Measurements from ENCODE around the gene GLOD5. TPM values are rescaled to one million over a fixed set of nuclear protein-coding genes. Genes with fewer than 3 reads are reported as not detected.

GLOD5 gene
- total RNA-seq, 1 experiment from 2014 or later: not detected

DNA sequence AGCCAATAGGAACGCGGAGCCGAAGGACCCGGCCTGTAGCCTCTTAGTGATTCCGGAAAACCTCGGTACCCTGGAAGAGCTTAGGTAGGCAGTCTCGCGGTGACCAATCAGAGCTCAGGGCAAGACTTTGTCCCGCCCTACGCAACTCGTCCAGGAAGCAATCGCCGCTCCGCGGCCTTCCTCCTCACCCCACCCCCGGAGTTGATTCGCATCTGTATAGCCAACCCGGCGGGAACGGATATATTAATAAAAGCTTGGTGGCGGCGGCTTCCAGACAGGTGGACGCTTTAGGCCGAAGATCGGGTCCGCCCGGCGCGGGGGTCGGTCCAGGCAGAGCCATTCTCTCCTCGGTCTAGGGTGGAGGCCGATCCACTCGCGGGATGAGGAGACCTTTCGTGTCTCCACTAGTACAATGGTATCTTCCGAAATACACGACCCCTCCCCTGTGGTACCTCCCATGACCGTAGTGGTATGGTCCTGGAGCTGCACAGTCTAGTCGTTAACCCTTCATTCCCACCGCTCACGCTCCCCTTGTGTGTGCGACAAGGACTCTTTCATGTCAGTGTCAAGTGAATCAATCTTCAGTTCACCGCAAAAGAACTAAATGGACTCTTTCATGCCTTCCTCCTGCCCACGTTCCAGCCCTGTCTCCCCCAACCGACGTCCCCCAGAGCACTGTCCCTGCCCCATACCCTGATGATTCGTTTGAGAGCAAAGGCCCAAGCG lies 24.2 kb upstream of the GLOD5 start:
- Histone ChIP-seq H3K27me3 (replicated peaks) (no peaks in the 10 kb centered on the region), H3K4me1 (replicated peaks) (peaks cover 6% of the 10 kb centered on the region), H3K9me3 (replicated peaks) (no peaks in the 10 kb centered on the region), H3K36me3 (no peaks in the 10 kb centered on the region), H3K27ac (peak overlapping the region; percentile 63), H3K4me3 (peak overlapping the region; percentile 49)
- peak; percentile 86 to 91 for DNase-seq (ENCODE audit: low read depth in 1 of 2, low spot score in 2 of 2)

DNA sequence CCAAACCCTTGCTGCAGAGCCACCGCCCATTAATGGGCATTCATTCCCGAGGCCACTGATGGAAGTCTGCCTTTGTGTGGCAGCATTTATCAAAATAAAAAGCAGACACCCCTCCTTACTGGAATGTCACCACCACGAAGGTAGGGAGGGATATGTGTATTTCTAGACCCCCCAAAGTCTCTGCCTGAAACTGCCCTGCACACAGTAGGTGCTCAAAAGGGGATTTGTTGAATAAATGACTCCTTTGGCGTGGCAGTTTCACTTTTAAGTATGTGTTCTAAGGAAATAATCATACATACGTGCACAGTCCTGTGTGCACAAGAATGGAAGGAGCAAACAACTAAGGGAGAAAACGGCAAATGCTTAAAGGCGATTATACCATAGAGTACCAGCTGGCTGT lies 23.6 kb upstream of the GLOD5 start:
- Histone ChIP-seq H3K27me3 (replicated peaks) (no peaks in the 10 kb centered on the region), H3K4me3 (peak overlapping the region; percentile 49), H3K9me3 (replicated peaks) (no peaks in the 10 kb centered on the region), H3K36me3 (no peaks in the 10 kb centered on the region), H3K4me1 (replicated peaks) (peaks cover 6% of the 10 kb centered on the region), H3K27ac (peak overlapping the region; percentile 63)
- no peak for DNase-seq (ENCODE audit: low read depth in 1 of 2, low spot score in 2 of 2)

DNA sequence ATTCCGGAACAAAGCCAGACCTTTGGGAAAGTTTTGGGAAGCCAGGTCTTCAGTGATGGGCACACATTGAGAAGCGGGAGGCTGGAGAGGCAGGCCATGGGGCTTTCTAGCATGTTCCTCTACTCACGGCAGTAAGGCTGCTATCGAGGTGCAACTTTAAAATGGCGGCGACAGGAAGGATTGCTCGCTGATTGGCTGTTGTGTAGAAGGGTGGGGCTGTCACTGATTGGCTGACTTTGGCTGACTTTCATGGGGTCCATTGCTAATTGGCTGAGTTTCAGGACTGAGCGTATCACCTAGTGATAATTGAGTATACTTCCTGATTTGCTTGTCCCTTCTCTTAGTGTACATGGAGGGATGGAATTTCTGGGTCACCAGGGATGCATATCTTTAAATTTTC lies 19.7 kb upstream of the GLOD5 start:
- Histone ChIP-seq H3K27ac (no peak overlapping the region), H3K36me3 (no peaks in the 10 kb centered on the region), H3K4me3 (no peak overlapping the region), H3K9me3 (replicated peaks) (no peaks in the 10 kb centered on the region), H3K4me1 (replicated peaks) (peaks cover under 1% of the 10 kb centered on the region), H3K27me3 (replicated peaks) (no peaks in the 10 kb centered on the region)
- DNase-seq (ENCODE audit: low read depth in 1 of 2, low spot score in 2 of 2): no peak

DNA sequence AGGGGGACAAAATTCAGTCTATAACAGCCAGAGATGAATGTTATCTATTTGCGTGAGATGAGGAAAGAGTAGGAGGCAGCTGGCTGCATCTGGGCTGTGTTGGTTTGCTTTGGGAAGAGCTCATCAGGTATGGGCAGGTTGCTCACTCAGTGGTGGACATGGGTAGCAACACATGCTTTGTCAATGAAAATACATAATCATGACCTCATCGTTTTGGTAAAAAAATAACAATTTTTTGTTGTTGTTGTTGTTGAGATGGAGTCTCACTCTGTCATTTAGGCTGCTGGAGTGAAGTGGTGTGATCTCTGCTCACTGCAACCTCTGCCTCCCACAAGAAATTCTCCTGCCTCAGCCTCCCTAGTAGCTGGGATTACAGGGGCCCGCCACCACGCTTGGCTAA lies 16.3 kb upstream of the GLOD5 start:
- H3K36me3 ChIP-seq: no peaks in the 10 kb centered on the region
- H3K9me3 ChIP-seq (replicated peaks): no peaks in the 10 kb centered on the region
- H3K4me3 ChIP-seq: no peak overlapping the region
- H3K27ac ChIP-seq: no peak overlapping the region
- no peaks in the 10 kb centered on the region for H3K4me1 ChIP-seq (replicated peaks)
- DNase-seq (ENCODE audit: low read depth in 1 of 2, low spot score in 2 of 2): no peak
- H3K27me3 ChIP-seq (replicated peaks): no peaks in the 10 kb centered on the region

DNA sequence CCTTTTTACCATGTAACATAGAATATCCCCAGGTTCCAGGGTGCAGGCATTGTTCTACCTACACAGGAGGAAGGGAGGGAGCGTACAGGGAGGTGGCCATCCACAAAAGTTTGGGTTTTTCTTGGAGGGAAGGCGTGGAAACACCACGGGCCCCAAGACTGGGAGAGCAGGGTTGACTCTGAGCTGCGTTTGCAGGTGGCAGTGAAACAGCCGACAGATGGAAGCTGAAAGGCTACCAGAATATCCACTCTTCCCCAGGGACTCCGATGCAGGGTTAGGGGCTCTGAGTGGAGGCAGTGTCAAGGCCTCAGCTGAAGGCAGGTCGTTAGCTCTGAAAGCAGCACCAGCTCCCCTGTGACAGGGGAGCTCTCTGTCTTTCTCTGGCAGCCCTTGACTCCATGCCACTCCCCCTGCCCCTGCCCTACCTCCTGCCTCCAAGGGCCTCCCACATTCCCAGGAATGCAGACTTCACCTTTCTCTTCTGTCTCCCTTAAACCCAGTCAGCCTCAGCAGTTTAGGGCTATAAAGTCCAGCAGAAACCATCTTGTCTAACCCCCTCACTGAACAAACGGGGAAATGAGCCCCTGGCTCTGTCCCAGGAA lies 14.0 kb upstream of the GLOD5 start:
- H3K27me3 ChIP-seq (replicated peaks): no peaks in the 10 kb centered on the region
- no peaks in the 10 kb centered on the region for H3K4me1 ChIP-seq (replicated peaks)
- no peak overlapping the region for H3K27ac ChIP-seq
- no peak overlapping the region for H3K4me3 ChIP-seq
- H3K36me3 ChIP-seq: no peaks in the 10 kb centered on the region
- no peak for DNase-seq (ENCODE audit: low read depth in 1 of 2, low spot score in 2 of 2)
- H3K9me3 ChIP-seq (replicated peaks): no peaks in the 10 kb centered on the region

DNA sequence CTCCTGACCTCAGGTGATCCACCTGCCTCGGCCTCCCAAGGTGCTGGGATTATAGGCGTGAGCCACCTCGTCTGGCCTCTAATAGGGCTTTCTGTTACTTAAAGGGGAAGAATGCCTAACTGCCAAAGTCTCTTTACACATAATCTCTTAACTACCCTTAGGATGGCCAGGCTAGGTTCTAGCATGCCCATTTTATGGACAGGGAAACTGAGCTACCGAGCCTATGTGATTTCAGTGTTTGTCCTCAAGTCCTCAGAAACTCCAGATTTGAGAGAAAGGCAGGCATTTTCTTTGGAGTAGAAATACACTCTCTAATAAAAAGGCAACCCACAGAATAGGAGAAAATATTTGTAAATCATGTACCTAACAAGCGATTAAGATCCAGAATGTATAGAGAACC lies 12.4 kb upstream of the GLOD5 start:
- no peaks in the 10 kb centered on the region for H3K27me3 ChIP-seq (replicated peaks)
- no peak for DNase-seq (ENCODE audit: low read depth in 1 of 2, low spot score in 2 of 2)

DNA sequence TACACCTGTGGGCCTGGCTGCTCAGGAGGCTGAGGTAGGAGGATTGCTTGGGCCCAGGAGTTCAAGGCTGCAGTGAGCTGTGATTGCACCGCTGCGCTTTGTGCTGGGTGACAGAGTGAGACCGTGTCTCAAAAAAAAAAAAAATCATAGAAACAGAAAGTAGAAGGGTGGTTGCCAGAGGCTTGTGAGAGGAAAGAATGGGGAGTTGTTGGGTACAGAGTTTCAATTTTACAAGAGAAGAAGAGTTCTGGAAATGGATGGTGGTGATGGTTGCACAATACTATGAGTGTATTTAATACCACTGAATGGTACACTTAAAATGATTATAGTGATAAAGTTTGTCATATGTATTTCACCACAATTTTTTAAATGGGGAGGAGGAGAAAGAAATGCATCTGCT lies 10.2 kb upstream of the GLOD5 start:
- Histone ChIP-seq H3K4me3 (no peak overlapping the region), H3K27me3 (replicated peaks) (no peaks in the 10 kb centered on the region), H3K36me3 (no peaks in the 10 kb centered on the region), H3K27ac (no peak overlapping the region), H3K9me3 (replicated peaks) (no peaks in the 10 kb centered on the region), H3K4me1 (replicated peaks) (no peaks in the 10 kb centered on the region)
- no peak for DNase-seq (ENCODE audit: low read depth in 1 of 2, low spot score in 2 of 2)

More for the DNA sequence above, 12.4 kb upstream of the GLOD5 start:
- Histone ChIP-seq H3K27ac (no peak overlapping the region), H3K4me3 (no peak overlapping the region), H3K36me3 (no peaks in the 10 kb centered on the region), H3K9me3 (replicated peaks) (no peaks in the 10 kb centered on the region), H3K4me1 (replicated peaks) (no peaks in the 10 kb centered on the region)

DNA sequence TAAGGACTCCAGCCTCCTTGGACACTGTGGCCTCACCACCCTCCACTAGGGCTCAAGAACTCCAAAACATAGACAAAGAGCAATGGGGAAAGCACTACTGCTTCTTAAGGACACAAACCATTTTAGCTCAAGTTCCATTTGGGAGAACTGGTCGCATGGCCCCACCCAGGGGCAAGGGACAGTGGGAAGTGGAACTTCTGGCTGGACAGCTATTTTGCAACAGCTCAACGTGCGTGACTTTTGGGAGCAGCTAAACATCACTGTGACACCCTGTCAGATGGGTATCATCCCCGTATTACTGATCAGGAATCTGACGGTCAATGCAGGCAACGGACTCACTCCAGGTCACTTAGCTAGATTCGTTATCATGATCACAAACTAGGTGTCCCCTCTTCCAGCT lies 9.0 kb upstream of the GLOD5 start:
- Histone ChIP-seq H3K9me3 (replicated peaks) (no peaks in the 10 kb centered on the region), H3K27me3 (replicated peaks) (no peaks in the 10 kb centered on the region), H3K36me3 (no peaks in the 10 kb centered on the region), H3K4me1 (replicated peaks) (no peaks in the 10 kb centered on the region), H3K4me3 (no peak overlapping the region), H3K27ac (no peak overlapping the region)
- no peak for DNase-seq (ENCODE audit: low read depth in 1 of 2, low spot score in 2 of 2)

DNA sequence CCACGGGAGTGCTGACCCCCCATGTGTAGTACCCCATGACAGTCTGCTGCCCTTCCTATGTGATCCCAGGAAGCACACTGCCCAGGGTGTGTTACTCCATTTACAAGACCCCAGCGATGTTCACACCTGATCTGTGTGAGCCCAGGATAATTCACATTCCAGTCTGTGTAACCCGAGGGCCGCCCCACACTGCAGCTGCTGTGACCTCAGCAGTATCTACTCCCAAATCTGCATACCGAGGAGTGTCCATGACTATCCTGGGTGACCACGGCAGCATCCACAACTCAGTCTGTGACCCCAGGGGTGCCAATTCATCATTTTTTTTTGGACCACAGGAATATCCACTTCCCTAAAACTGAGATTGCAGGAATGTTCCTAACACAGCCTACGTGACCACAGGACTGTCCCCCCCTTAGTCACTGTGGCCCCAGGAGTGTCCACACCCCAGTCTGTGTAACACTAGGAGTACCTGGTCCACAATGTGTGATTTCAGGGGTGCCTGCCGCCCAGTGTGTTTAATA lies 7.8 kb upstream of the GLOD5 start:
- H3K27me3 ChIP-seq (replicated peaks): no peaks in the 10 kb centered on the region
- no peak overlapping the region for H3K27ac ChIP-seq
- H3K36me3 ChIP-seq: no peaks in the 10 kb centered on the region
- H3K9me3 ChIP-seq (replicated peaks): no peaks in the 10 kb centered on the region
- DNase-seq (ENCODE audit: low read depth in 1 of 2, low spot score in 2 of 2): no peak
- no peak overlapping the region for H3K4me3 ChIP-seq
- H3K4me1 ChIP-seq (replicated peaks): no peaks in the 10 kb centered on the region

DNA sequence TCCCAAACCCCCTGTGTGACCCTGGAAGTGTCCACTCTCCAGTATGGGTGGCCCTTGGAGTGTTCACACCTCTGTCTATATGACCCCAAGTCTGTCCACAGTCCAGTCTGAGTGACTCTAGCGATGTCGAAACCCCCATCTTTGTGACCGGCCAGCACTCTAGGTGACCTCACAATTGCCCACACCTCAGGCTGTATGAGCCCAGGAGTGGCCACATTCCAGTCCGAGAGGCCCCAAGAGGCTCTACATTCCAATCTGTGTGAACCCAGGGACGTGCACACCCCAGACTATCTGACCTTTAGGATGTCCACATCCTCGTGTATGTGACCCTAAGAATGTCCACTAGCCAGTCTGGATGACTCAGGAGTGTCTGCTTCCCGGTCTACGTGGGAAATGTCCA lies 7.3 kb upstream of the GLOD5 start:
- Histone ChIP-seq H3K4me1 (replicated peaks) (no peaks in the 10 kb centered on the region), H3K27ac (no peak overlapping the region), H3K27me3 (replicated peaks) (no peaks in the 10 kb centered on the region), H3K9me3 (replicated peaks) (no peaks in the 10 kb centered on the region), H3K4me3 (no peak overlapping the region), H3K36me3 (no peaks in the 10 kb centered on the region)
- no peak for DNase-seq (ENCODE audit: low read depth in 1 of 2, low spot score in 2 of 2)

DNA sequence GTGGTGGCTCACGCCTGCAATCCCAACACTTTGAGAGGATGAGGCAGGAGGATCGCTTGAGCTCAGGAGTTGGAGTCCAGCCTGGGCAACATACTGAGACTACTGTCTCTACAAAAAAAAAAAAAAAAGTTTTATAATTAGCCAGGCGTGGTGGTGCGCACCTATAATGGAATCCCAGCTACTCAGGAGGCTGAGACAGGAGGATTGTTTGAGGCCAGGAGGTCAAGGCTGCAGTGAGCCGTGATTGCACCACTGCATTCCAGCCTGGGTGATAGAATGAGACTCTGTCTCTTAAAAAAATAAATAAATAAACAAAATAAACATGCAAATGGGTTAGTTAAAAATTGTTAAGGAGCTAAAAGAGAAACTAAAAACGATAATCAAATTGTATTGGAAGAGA lies 7.7 kb downstream of the GLOD5 start:
- no peaks in the 10 kb centered on the region for H3K4me1 ChIP-seq (replicated peaks)
- H3K27me3 ChIP-seq (replicated peaks): no peaks in the 10 kb centered on the region
- H3K4me3 ChIP-seq: no peak overlapping the region
- DNase-seq (ENCODE audit: low read depth in 1 of 2, low spot score in 2 of 2): no peak
- no peak overlapping the region for H3K27ac ChIP-seq
- no peaks in the 10 kb centered on the region for H3K9me3 ChIP-seq (replicated peaks)
- no peaks in the 10 kb centered on the region for H3K36me3 ChIP-seq

DNA sequence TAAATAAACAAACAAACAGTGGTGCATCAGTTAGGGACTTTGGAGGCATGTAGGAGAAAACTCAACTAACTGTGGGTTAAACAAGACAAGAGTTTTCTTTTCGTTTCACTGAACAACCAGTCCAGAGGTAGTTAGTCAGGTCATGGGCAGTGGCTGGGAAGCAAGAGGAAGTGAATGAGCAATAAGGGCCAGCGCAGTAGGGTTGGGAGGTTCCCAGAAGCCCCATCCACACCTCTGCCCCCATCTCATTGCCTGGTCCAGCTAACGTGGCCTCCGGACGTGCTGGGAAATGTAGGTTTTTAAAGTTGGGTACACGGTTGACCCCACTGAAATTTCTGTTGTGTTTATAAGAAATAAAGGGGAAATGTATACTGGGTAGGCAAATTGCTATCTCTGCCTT lies 8.7 kb downstream of the GLOD5 start:
- H3K4me1 ChIP-seq (replicated peaks): no peaks in the 10 kb centered on the region
- no peak overlapping the region for H3K27ac ChIP-seq
- H3K4me3 ChIP-seq: no peak overlapping the region
- H3K36me3 ChIP-seq: no peaks in the 10 kb centered on the region
- H3K9me3 ChIP-seq (replicated peaks): no peaks in the 10 kb centered on the region
- no peaks in the 10 kb centered on the region for H3K27me3 ChIP-seq (replicated peaks)
- DNase-seq (ENCODE audit: low read depth in 1 of 2, low spot score in 2 of 2): no peak

DNA sequence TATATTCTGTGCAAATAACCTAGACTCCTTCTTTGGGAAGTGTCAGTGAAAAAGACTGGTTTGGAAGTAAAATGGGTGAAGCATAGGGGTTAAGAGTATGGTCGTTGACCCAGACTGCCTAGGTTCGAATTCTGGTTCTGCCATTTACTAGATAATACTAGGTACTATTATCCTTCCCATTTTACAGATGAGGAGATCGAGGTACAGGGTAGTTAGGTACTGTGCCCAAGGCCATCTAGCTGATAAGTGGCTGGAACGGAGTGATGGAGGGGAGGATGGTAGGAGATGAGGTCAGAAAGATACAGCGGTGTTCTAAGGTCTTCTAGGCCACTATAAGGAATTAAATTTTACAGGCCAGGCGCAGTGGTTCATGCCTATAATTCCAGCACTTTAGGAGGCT lies 11.1 kb downstream of the GLOD5 start:
- H3K4me1 ChIP-seq (replicated peaks): no peaks in the 10 kb centered on the region
- DNase-seq (ENCODE audit: low read depth in 1 of 2, low spot score in 2 of 2): no peak
- H3K9me3 ChIP-seq (replicated peaks): no peaks in the 10 kb centered on the region

DNA sequence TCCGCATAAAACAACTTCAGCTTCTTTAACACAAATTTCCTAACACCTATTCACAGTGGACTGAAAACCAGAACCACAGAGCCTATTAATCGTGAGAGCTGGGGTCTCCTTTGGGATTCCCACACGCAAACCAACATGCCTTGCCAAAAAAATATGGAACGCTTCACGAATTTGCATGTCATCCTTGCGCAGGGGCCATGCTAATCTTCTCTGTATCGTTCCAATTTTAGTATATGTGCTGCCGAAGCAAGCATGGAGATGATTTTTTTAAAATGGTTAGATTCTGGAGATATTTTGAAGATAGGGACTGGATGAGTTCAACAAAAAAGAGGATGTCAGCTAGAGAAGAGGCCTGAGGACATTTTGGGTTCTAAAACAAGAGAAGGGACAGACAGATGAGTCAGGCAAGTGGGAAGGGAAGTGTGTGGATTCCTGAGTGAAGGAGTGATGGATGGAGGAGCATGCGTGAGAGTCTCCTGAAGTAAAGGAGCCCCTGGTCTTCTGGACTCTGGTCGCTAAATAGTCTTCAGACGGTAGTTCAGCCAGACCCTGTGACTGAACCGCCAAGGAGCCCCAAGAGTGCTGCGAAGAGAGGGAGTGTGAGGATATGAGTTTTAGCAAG lies 15.4 kb downstream of the GLOD5 start:
- Histone ChIP-seq H3K9me3 (replicated peaks) (no peaks in the 10 kb centered on the region), H3K4me3 (no peak overlapping the region), H3K27me3 (replicated peaks) (no peaks in the 10 kb centered on the region), H3K36me3 (no peaks in the 10 kb centered on the region), H3K4me1 (replicated peaks) (no peaks in the 10 kb centered on the region), H3K27ac (no peak overlapping the region)
- no peak for DNase-seq (ENCODE audit: low read depth in 1 of 2, low spot score in 2 of 2)

More for the DNA sequence above, 11.1 kb downstream of the GLOD5 start:
- Histone ChIP-seq H3K36me3 (no peaks in the 10 kb centered on the region), H3K27ac (no peak overlapping the region), H3K27me3 (replicated peaks) (no peaks in the 10 kb centered on the region), H3K4me3 (no peak overlapping the region)

Measured in SJSA1 (cell line).